ENCODE data around the gene DISC1.

The DISC1 gene

GRCh38 chr1:231674575-231674974, 48.0 kb downstream of the DISC1 start:
- DNase-seq = no peak

GRCh38 chr1:231676487-231676886, 49.9 kb downstream of the DISC1 start:
- no peak for DNase-seq

- no peak for DNase-seq
Measured at GRCh38 chr1:231677442-231677841, 50.9 kb downstream of the DISC1 start.

- no peak for DNase-seq
Measured at GRCh38 chr1:231678011-231678432, 51.4 kb downstream of the DISC1 start.

- no peak for DNase-seq
Measured at GRCh38 chr1:231679109-231679508, 52.5 kb downstream of the DISC1 start.

GRCh38 chr1:231681006-231681405, 54.4 kb downstream of the DISC1 start:
- DNase-seq = no peak

GRCh38 chr1:231682779-231683178, 56.2 kb downstream of the DISC1 start:
- no peak for DNase-seq

- peak; percentile 81 for DNase-seq
Measured at GRCh38 chr1:231683439-231684165, 57.0 kb downstream of the DISC1 start.

- DNase-seq = peak; percentile 96
Measured at GRCh38 chr1:231684356-231685244, 58.0 kb downstream of the DISC1 start.

GRCh38 chr1:231686384-231686783, 59.8 kb downstream of the DISC1 start:
- no peak for DNase-seq

- no peak for DNase-seq
Measured at GRCh38 chr1:231688989-231689388, 62.4 kb downstream of the DISC1 start.

- DNase-seq = no peak
Measured at GRCh38 chr1:231690059-231690458, 63.5 kb downstream of the DISC1 start.

- DNase-seq = no peak
Measured at GRCh38 chr1:231691618-231692259, 65.1 kb downstream of the DISC1 start.

GRCh38 chr1:231693361-231694074, 66.9 kb downstream of the DISC1 start:
- no peak for DNase-seq

GRCh38 chr1:231694075-231694431, 67.5 kb downstream of the DISC1 start:
- no peak for DNase-seq

- no peak for DNase-seq
Measured at GRCh38 chr1:231694465-231695077, 68.0 kb downstream of the DISC1 start.

GRCh38 chr1:231695439-231696255, 69.1 kb downstream of the DISC1 start:
- DNase-seq = no peak

GRCh38 chr1:231699784-231700183, 73.2 kb downstream of the DISC1 start:
- DNase-seq = no peak

GRCh38 chr1:231701306-231701705, 74.7 kb downstream of the DISC1 start:
- no peak for DNase-seq

- DNase-seq = no peak
Measured at GRCh38 chr1:231702331-231702730, 75.7 kb downstream of the DISC1 start.

- no peak for DNase-seq
Measured at GRCh38 chr1:231702804-231703203, 76.2 kb downstream of the DISC1 start.

Measured in NCI-H774 (cell line).